ENCODE data around the gene RPN2. TPM values are rescaled to one million over a fixed set of nuclear protein-coding genes. Genes with fewer than 3 reads are reported as not detected.

The RPN2 gene
- total and polyA plus RNA-seq, 10 of the 15 experiments (the other 5 are each of a cell fraction or from before 2014, with no cell fraction given), result 148 to 365 (median 228) TPM

- ATAC-seq, result no peak
- Histone ChIP-seq H3K9me3 (replicated peaks; ENCODE audit: control insufficient read depth, insufficient read depth, low read length) (no peaks in the 10 kb centered on the region), H3K4me1 (ENCODE audit: control insufficient read depth, insufficient read depth, low read length) (no peaks in the 10 kb centered on the region), H2AFZ (ENCODE audit: control insufficient read depth, low read depth, low read length) (no peak overlapping the region), H3K27ac (ENCODE audit: control insufficient read depth, insufficient read depth) (no peak overlapping the region), H4K20me1 (ENCODE audit: control insufficient read depth, insufficient read depth) (no peaks in the 10 kb centered on the region), H3K4me2 (ENCODE audit: control insufficient read depth, insufficient read depth) (no peak overlapping the region), H3K9ac (ENCODE audit: control insufficient read depth, insufficient read depth, low read length) (no peak overlapping the region), H3K79me2 (ENCODE audit: control insufficient read depth, insufficient read depth, low read length) (no peaks in the 10 kb centered on the region), H3K4me3 (no peak overlapping the region), H3K36me3 (ENCODE audit: control insufficient read depth in 2 of 2, insufficient read depth in 2 of 2, low read length in 1 of 2) (no peaks in the 10 kb centered on the region), H3K27me3 (replicated peaks in 1 of 2; ENCODE audit: control insufficient read depth in 2 of 2, insufficient read depth in 2 of 2, low read length in 1 of 2) (no peaks in the 10 kb centered on the region)
- CTCF ChIA-PET, result interaction anchor here (1.3 kb wide), 1 partner anchor 20 kb away, joined by 3 read pairs; no protein-coding TSS in a partner anchor
- SMC1A ChIA-PET (ENCODE audit: uncharacterized antibody, unreplicated experiment), result interaction anchor here (0.6 kb wide), 1 partner anchor 9 kb away, joined by 3 read pairs; no protein-coding TSS in a partner anchor
- TF ChIP-seq POLR2A (IDR thresholded peaks at IDR 0.05; ENCODE audit: low read depth, low read length) (no peak), YBX1 (IDR thresholded peaks at IDR 0.05) (no peak), TCF7 (IDR thresholded peaks at IDR 0.05; ENCODE audit: borderline replicate concordance) (no peak), ATF3 (IDR thresholded peaks at IDR 0.05; ENCODE audit: borderline replicate concordance, extremely low read depth, low read depth, low read length) (no peak), HCFC1 (IDR thresholded peaks at IDR 0.05; ENCODE audit: low read length) (no peak), ETV6 (conservative IDR thresholded peaks at IDR 0.05 in 1 of 2, IDR thresholded peaks at IDR 0.05 in 1 of 2; ENCODE audit: borderline replicate concordance in 1 of 2, low read depth in 1 of 2) (no peak), FOXK2 (IDR thresholded peaks at IDR 0.05) (no peak), SIN3A (IDR thresholded peaks at IDR 0.05; ENCODE audit: low read depth, low read length) (no peak)
- TF ChIP-seq, protein P1, sequence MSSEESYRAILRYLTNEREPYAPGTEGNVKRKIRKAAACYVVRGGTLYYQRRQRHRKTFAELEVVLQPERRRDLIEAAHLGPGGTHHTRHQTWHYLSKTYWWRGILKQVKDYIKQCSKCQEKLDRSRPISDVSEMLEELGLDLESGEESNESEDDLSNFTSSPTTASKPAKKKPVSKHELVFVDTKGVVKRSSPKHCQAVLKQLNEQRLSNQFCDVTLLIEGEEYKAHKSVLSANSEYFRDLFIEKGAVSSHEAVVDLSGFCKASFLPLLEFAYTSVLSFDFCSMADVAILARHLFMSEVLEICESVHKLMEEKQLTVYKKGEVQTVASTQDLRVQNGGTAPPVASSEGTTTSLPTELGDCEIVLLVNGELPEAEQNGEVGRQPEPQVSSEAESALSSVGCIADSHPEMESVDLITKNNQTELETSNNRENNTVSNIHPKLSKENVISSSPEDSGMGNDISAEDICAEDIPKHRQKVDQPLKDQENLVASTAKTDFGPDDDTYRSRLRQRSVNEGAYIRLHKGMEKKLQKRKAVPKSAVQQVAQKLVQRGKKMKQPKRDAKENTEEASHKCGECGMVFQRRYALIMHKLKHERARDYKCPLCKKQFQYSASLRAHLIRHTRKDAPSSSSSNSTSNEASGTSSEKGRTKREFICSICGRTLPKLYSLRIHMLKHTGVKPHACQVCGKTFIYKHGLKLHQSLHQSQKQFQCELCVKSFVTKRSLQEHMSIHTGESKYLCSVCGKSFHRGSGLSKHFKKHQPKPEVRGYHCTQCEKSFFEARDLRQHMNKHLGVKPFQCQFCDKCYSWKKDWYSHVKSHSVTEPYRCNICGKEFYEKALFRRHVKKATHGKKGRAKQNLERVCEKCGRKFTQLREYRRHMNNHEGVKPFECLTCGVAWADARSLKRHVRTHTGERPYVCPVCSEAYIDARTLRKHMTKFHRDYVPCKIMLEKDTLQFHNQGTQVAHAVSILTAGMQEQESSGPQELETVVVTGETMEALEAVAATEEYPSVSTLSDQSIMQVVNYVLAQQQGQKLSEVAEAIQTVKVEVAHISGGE (CRISPR knock-in tag; IDR thresholded peaks at IDR 0.05), result no peak
- TF ChIP-seq, protein P2, sequence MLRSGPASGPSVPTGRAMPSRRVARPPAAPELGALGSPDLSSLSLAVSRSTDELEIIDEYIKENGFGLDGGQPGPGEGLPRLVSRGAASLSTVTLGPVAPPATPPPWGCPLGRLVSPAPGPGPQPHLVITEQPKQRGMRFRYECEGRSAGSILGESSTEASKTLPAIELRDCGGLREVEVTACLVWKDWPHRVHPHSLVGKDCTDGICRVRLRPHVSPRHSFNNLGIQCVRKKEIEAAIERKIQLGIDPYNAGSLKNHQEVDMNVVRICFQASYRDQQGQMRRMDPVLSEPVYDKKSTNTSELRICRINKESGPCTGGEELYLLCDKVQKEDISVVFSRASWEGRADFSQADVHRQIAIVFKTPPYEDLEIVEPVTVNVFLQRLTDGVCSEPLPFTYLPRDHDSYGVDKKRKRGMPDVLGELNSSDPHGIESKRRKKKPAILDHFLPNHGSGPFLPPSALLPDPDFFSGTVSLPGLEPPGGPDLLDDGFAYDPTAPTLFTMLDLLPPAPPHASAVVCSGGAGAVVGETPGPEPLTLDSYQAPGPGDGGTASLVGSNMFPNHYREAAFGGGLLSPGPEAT (IDR thresholded peaks at IDR 0.05; ENCODE audit: low read depth), result no peak
- TF ChIP-seq, protein P3, sequence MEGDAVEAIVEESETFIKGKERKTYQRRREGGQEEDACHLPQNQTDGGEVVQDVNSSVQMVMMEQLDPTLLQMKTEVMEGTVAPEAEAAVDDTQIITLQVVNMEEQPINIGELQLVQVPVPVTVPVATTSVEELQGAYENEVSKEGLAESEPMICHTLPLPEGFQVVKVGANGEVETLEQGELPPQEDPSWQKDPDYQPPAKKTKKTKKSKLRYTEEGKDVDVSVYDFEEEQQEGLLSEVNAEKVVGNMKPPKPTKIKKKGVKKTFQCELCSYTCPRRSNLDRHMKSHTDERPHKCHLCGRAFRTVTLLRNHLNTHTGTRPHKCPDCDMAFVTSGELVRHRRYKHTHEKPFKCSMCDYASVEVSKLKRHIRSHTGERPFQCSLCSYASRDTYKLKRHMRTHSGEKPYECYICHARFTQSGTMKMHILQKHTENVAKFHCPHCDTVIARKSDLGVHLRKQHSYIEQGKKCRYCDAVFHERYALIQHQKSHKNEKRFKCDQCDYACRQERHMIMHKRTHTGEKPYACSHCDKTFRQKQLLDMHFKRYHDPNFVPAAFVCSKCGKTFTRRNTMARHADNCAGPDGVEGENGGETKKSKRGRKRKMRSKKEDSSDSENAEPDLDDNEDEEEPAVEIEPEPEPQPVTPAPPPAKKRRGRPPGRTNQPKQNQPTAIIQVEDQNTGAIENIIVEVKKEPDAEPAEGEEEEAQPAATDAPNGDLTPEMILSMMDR (IDR thresholded peaks at IDR 0.05 in 2 of 3, conservative IDR thresholded peaks at IDR 0.05 in 1 of 3; ENCODE audit: control insufficient read depth in 2 of 3, extremely low read depth in 1 of 3, insufficient read depth in 1 of 3, low read depth in 3 of 3, low read length in 3 of 3), result no peak
- TF ChIP-seq, protein P4, sequence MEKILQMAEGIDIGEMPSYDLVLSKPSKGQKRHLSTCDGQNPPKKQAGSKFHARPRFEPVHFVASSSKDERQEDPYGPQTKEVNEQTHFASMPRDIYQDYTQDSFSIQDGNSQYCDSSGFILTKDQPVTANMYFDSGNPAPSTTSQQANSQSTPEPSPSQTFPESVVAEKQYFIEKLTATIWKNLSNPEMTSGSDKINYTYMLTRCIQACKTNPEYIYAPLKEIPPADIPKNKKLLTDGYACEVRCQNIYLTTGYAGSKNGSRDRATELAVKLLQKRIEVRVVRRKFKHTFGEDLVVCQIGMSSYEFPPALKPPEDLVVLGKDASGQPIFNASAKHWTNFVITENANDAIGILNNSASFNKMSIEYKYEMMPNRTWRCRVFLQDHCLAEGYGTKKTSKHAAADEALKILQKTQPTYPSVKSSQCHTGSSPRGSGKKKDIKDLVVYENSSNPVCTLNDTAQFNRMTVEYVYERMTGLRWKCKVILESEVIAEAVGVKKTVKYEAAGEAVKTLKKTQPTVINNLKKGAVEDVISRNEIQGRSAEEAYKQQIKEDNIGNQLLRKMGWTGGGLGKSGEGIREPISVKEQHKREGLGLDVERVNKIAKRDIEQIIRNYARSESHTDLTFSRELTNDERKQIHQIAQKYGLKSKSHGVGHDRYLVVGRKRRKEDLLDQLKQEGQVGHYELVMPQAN (conservative IDR thresholded peaks at IDR 0.05), result no peak
- BruUV-seq (replicated peaks), result no TSS peak
- no peak for FAIRE-seq
- 94% methylated on average over 4 of the region's 4 CpGs for WGBS (ENCODE audit: insufficient coverage, insufficient replicate concordance, low lambda C conversion rate, missing lambda C conversion rate)
- in situ Hi-C loops (cut with MboI) (no loop called here), intact Hi-C loops (cut with micrococcal nuclease; ENCODE audit: unreplicated experiment) (no loop called here)
- no peak for DNase-seq (ENCODE audit: low read depth, low spot score)
- POLR2A ChIA-PET, result no interaction called here
- RAD21 ChIA-PET (ENCODE audit: unreplicated experiment), result no interaction called here
Observed at GRCh38 chr20:37158248-37158647, 20.9 kb upstream of the RPN2 start.
